SK-N-SH treated with all-trans-retinoic acid at 6 μM for 48 hours (cell line): Measurements from ENCODE around the gene SPDYE3.

Source experiments
- CREB5 ChIP-seq: fragments of 250-450 bp; sonication (Bioruptor Pico); IDR thresholded peaks from 2 replicates; pipeline ENCODE4 v1.5.1; 2020; ENCODE audit warnings: low read depth, mild to moderate bottlenecking, moderate library complexity
- ESRRG ChIP-seq: fragments of 250-450 bp; sonication (Bioruptor Pico); IDR thresholded peaks from 2 replicates; pipeline ENCODE4 v1.6.1; 2021; ENCODE audit warnings: mild to moderate bottlenecking
- ISL1 ChIP-seq: fragments of 250-450 bp; sonication (Bioruptor Pico); IDR thresholded peaks from 2 replicates; pipeline ENCODE4 v2.1.2; 2022; ENCODE audit warnings: mild to moderate bottlenecking, moderate library complexity
- PATZ1 ChIP-seq: fragments of 250-450 bp; sonication (Bioruptor Pico); IDR thresholded peaks from 2 replicates; pipeline ENCODE4 v1.8.0; 2020; ENCODE audit warnings: mild to moderate bottlenecking, moderate library complexity, borderline replicate concordance
- TOX ChIP-seq: fragments of 250-450 bp; sonication (Bioruptor Pico); IDR thresholded peaks from 2 replicates; pipeline ENCODE4 v1.8.0; 2021; ENCODE audit warnings: mild to moderate bottlenecking, moderate library complexity, borderline replicate concordance
- ZFP3 ChIP-seq: fragments of 250-450 bp; sonication (Bioruptor Pico); IDR thresholded peaks from 2 replicates; pipeline ENCODE4 v1.5.0; 2020; ENCODE audit warnings: mild to moderate bottlenecking, moderate library complexity
- ZFP30 ChIP-seq: fragments of 450-650 bp; formaldehyde crosslinking; IDR thresholded peaks from 2 replicates; pipeline ENCODE4 v1.5.0; 2022; ENCODE audit warnings: mild to moderate bottlenecking, moderate library complexity

- TF ChIP-seq ESRRG (CRISPR knock-in tag) (no peak), CREB5 (CRISPR knock-in tag) (no peak), ZFP3 (no peak), PATZ1 (CRISPR knock-in tag) (no peak), ISL1 (CRISPR knock-in tag) (no peak), TOX (no peak), ZFP30 (CRISPR knock-in tag) (no peak)
Measured at GRCh38 chr7:100271716-100272537, 35.6 kb upstream of the SPDYE3 start.
